Activated CD4-positive, alpha-beta memory T cell treated with anti-CD3 and anti-CD28 coated beads for 36 hours (primary cell): ENCODE data around the gene MYOCD. TPM values are rescaled to one million over a fixed set of nuclear protein-coding genes. Genes with fewer than 3 reads are reported as not detected.

Experiments used
- CTCF ChIA-PET: fragments of 350-600 bp; sonication (Branson Sonifier 250); formaldehyde crosslinking; loops from one replicate; lab custom pipeline; 2021; ENCODE audit warnings: antibody characterized with exemption, inconsistent platforms; lab: Charles Lee
- POLR2A ChIA-PET: fragments of 350-600 bp; sonication (Branson Sonifier 250); formaldehyde crosslinking; loops from one replicate; lab custom pipeline; 2021; ENCODE audit warnings: antibody characterized with exemption; lab: Charles Lee
- DNase-seq: peaks from one replicate; pipeline ENCODE4 v3.0.0-alpha.2; 2020
- H3K27ac Mint-ChIP-seq: one replicate; pipeline ENCODE4 v1.8.0; 2021; ENCODE audit warnings: mixed read lengths
- H3K27me3 Mint-ChIP-seq: one replicate; pipeline ENCODE4 v1.8.0; 2021; ENCODE audit warnings: mixed read lengths
- H3K36me3 Mint-ChIP-seq: one replicate; pipeline ENCODE4 v1.8.0; 2021; ENCODE audit warnings: mixed read lengths
- H3K4me1 Mint-ChIP-seq: one replicate; pipeline ENCODE4 v1.8.0; 2021; ENCODE audit warnings: low read depth, mixed read lengths
- H3K4me3 Mint-ChIP-seq: one replicate; pipeline ENCODE4 v1.8.0; 2021; ENCODE audit warnings: mild to moderate bottlenecking, mixed read lengths
- H3K9me3 Mint-ChIP-seq: one replicate; pipeline ENCODE4 v1.8.0; 2021; ENCODE audit warnings: mixed read lengths
- intact Hi-C: fragments of 100-400 bp; cut with micrococcal nuclease; formaldehyde crosslinking; loops from one replicate; pipeline ENCODE4 v1.15.1; 2023
- total RNA-seq, 2 experiments: library from RNA; stranded (reverse); gene quantifications; one replicate each; pipeline ENCODE4 v1.2.3, GENCODE V29; 2021

MYOCD gene
- total RNA-seq, 2 experiments from 2014 or later: not detected

DNA sequence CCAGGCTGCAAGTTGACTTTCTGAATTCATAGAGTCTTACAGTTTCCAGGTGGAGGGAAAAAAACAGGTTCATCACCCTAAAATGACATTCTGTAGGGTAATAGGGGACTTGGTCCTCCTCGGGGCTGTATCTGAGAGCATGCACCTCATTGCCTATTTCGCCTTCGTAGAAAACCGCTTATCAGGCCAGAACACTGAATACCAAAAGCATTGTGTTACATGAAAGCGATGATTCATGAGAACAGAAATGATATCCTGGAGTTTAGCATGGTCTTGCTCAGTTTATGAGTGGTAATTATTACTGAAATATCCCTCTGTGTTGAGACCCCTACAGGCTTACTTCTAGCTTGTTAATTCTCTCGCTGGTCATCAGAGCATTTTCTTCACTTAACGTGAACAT, 62.2 kb downstream of the MYOCD start:
- DNase-seq: no peak
- Mint-ChIP-seq H3K9me3 (no peaks in the 10 kb centered on the region), H3K4me3 (no peak overlapping the region), H3K36me3 (no peaks in the 10 kb centered on the region), H3K27ac (no peak overlapping the region), H3K4me1 (no peaks in the 10 kb centered on the region), H3K27me3 (no peaks in the 10 kb centered on the region)
- ChIA-PET CTCF (no interaction called here), POLR2A (no interaction called here)
- intact Hi-C loops: no loop called here

DNA sequence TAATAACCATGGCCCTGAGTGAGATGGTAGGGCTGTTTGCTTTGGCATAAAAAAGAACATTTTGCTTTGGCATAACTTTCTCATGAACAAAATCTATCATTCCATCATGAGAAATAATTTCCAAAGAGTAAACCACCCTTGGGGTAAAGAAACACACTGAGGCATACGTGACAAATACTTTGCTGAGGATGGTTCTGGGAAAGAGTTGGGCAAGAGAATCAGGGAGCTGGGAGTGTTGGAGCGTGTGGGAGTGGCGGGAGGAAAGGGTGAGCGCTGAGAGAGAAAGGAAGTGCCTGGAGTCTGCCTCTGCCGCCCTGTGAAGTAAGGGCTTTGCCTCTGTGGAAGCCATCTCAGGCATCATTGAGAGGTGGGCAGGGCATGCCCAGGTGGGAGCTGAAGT, 63.4 kb downstream of the MYOCD start:
- CTCF ChIA-PET: no interaction called here
- intact Hi-C loops: no loop called here
- H3K4me1 Mint-ChIP-seq: no peaks in the 10 kb centered on the region
- no peak overlapping the region for H3K27ac Mint-ChIP-seq
- no peaks in the 10 kb centered on the region for H3K27me3 Mint-ChIP-seq
- no peaks in the 10 kb centered on the region for H3K9me3 Mint-ChIP-seq
- POLR2A ChIA-PET: no interaction called here
- no peak overlapping the region for H3K4me3 Mint-ChIP-seq
- H3K36me3 Mint-ChIP-seq: no peaks in the 10 kb centered on the region
- no peak for DNase-seq

DNA sequence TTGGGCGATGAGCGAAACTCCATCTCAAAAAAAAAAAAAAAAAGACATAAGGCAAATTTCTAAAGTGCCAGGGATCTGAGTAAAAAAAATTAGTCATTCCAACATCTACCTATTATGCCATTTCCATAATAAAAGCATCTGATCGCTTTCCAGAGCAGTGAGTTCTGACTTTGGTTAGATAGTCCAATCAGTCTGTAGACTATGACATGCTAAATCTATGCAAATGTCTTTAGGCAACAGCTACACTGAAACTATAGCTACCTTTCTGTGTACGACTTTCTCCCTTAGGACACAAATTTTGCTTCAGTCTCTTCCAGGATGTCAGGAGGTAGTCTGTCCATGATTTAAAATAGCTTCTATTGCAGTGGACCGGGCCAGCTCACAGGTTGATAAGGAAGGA, 64.7 kb downstream of the MYOCD start:
- ChIA-PET POLR2A (no interaction called here), CTCF (no interaction called here)
- H3K4me3 Mint-ChIP-seq: no peak overlapping the region
- H3K9me3 Mint-ChIP-seq: no peaks in the 10 kb centered on the region
- intact Hi-C loops: no loop called here
- H3K4me1 Mint-ChIP-seq: no peaks in the 10 kb centered on the region
- H3K36me3 Mint-ChIP-seq: no peaks in the 10 kb centered on the region
- no peaks in the 10 kb centered on the region for H3K27me3 Mint-ChIP-seq
- no peak for DNase-seq
- no peak overlapping the region for H3K27ac Mint-ChIP-seq

DNA sequence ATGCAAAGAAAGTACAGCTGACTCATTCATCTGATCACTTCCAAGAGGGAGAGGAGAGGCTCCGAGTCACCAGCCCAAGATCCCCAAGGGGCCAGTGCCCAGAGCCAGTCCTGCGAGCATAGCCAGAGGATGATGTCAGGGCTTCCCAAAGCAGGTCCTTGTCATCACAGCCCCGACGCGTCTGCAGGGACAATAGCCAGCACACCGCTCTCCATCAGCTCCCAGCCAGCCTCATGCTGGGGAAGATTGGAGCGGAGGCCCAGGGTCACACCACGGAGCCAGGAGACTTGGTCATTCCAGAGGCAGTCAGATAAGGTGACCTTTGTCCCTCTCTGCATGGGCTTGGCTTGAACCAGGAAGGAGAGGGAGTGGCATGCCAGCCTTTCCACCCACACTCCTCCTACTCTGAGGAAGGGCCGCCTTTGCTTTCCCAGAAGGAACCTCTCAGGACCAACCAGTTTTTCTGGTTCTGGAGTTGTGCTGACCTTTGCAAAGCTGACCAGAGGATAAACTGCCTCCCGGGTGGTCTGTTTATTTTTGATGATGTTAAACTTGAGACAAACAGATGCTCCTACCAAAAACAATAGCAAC, 65.3 kb downstream of the MYOCD start:
- Mint-ChIP-seq H3K4me1 (no peaks in the 10 kb centered on the region), H3K27me3 (no peaks in the 10 kb centered on the region), H3K36me3 (no peaks in the 10 kb centered on the region), H3K4me3 (no peak overlapping the region), H3K9me3 (no peaks in the 10 kb centered on the region), H3K27ac (no peak overlapping the region)
- intact Hi-C loops: no loop called here
- no peak for DNase-seq
- CTCF ChIA-PET: no interaction called here
- POLR2A ChIA-PET: no interaction called here

DNA sequence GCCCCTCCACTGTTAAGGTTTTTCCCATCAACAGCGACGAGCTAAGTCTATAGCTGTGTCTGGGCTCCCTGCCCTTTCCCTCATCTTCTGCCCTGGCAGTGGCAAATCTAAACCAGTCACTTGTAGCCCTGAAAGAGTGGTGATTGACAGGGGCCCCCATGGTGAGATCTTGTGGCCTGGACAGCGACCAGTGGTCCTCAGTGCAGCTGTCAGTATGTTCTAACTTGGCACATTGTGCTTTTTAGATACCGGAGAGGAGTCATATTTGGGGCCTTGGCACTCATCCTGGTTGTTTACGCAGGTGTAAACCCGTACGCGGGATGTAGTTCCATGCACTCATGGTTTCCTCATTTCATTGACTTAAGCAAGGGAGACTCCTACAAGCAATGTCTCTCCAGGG, 66.1 kb downstream of the MYOCD start:
- POLR2A ChIA-PET: no interaction called here
- Mint-ChIP-seq H3K27ac (no peak overlapping the region), H3K4me3 (no peak overlapping the region), H3K36me3 (no peaks in the 10 kb centered on the region), H3K27me3 (no peaks in the 10 kb centered on the region), H3K9me3 (no peaks in the 10 kb centered on the region), H3K4me1 (no peaks in the 10 kb centered on the region)
- CTCF ChIA-PET: no interaction called here
- intact Hi-C loops: no loop called here
- no peak for DNase-seq

DNA sequence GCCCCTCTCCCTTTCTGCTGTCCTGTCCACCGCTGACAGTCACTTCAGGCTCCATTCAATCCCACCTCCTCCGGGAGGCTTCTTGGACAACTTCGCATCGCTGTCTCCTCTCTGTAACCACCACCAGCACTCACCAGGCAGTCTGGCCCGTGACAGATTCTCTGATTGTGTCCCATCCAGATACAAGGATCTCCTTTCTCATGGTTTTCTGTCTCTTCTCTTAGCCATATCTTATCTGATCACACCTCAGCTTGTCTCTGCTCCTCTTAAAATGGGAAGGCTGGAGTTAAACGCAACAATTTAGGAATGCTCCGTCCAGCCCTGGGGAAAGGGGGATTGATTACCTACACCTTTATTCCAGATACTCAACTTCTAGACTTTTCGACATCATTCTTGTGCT, 66.7 kb downstream of the MYOCD start:
- no peak overlapping the region for H3K27ac Mint-ChIP-seq
- no peaks in the 10 kb centered on the region for H3K27me3 Mint-ChIP-seq
- intact Hi-C loops: no loop called here
- H3K4me3 Mint-ChIP-seq: no peak overlapping the region
- no peak for DNase-seq
- CTCF ChIA-PET: no interaction called here
- POLR2A ChIA-PET: no interaction called here
- H3K4me1 Mint-ChIP-seq: no peaks in the 10 kb centered on the region
- no peaks in the 10 kb centered on the region for H3K36me3 Mint-ChIP-seq
- no peaks in the 10 kb centered on the region for H3K9me3 Mint-ChIP-seq

DNA sequence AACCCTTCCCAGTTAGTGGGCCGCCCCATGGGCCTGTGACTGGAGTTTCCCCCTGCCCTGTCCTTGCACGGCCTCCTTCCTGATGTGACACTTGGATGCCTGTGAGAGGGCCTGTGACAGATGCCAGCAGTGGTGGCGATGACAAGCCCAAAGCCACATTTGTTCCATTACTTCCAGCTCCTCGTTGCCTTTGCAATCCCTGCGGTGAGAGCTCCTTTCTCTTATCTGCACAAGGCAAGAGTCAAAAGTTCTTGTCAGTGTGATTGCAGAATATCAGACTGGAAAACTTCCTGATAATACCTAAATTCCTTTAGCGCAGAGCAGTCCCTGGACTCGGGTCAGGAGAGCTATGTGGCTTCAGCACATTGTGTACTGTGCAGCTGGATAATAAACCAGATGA, 69.2 kb downstream of the MYOCD start:
- H3K27ac Mint-ChIP-seq: no peak overlapping the region
- intact Hi-C loops: no loop called here
- H3K4me1 Mint-ChIP-seq: no peaks in the 10 kb centered on the region
- H3K36me3 Mint-ChIP-seq: no peaks in the 10 kb centered on the region
- H3K27me3 Mint-ChIP-seq: no peaks in the 10 kb centered on the region
- CTCF ChIA-PET: no interaction called here
- H3K4me3 Mint-ChIP-seq: no peak overlapping the region
- DNase-seq: no peak
- POLR2A ChIA-PET: no interaction called here
- H3K9me3 Mint-ChIP-seq: no peaks in the 10 kb centered on the region

DNA sequence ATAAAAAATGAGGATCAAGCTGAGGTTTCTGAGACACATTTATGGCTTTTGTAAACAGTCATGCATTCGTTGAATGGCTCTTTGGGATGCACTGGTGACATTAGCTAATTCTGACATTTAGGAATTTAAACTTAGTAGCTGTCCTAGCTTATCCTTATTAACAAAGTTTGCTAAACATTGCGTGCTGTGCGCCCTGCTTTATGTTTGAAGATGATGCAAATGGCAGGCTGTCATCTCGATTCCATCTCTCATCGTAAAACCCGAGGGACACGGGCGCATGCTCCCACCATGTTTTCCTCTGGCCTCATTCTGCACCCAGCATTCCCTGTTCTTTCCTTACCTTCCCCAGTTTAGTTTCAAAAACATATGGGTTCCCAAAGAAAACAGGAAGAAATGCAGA, 69.8 kb downstream of the MYOCD start:
- H3K9me3 Mint-ChIP-seq: no peaks in the 10 kb centered on the region
- H3K27ac Mint-ChIP-seq: no peak overlapping the region
- ChIA-PET POLR2A (no interaction called here), CTCF (no interaction called here)
- no peak overlapping the region for H3K4me3 Mint-ChIP-seq
- intact Hi-C loops: no loop called here
- H3K36me3 Mint-ChIP-seq: no peaks in the 10 kb centered on the region
- no peaks in the 10 kb centered on the region for H3K4me1 Mint-ChIP-seq
- no peak for DNase-seq
- H3K27me3 Mint-ChIP-seq: no peaks in the 10 kb centered on the region

DNA sequence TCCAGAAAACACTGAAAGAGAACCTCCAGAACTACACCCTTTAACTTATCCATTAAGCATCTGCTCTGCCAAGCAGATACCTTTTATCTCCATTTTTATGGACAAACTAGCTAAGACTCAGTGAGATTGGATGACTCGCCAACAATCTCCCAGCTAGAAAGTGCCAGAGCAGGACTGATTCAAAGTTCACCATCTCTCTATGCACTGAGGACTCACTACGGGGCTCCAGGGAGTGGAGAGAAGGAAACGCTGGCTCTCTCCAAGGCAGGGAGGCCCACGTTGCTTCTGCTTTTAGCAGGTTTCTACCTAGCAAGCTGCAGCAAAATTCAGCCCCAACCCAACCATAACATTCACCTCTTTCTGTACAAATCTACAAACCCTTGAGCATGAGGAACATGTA, 70.8 kb downstream of the MYOCD start:
- Mint-ChIP-seq H3K36me3 (no peaks in the 10 kb centered on the region), H3K27me3 (no peaks in the 10 kb centered on the region), H3K4me3 (no peak overlapping the region), H3K9me3 (no peaks in the 10 kb centered on the region), H3K27ac (no peak overlapping the region), H3K4me1 (no peaks in the 10 kb centered on the region)
- intact Hi-C loops: no loop called here
- ChIA-PET CTCF (no interaction called here), POLR2A (no interaction called here)
- no peak for DNase-seq

DNA sequence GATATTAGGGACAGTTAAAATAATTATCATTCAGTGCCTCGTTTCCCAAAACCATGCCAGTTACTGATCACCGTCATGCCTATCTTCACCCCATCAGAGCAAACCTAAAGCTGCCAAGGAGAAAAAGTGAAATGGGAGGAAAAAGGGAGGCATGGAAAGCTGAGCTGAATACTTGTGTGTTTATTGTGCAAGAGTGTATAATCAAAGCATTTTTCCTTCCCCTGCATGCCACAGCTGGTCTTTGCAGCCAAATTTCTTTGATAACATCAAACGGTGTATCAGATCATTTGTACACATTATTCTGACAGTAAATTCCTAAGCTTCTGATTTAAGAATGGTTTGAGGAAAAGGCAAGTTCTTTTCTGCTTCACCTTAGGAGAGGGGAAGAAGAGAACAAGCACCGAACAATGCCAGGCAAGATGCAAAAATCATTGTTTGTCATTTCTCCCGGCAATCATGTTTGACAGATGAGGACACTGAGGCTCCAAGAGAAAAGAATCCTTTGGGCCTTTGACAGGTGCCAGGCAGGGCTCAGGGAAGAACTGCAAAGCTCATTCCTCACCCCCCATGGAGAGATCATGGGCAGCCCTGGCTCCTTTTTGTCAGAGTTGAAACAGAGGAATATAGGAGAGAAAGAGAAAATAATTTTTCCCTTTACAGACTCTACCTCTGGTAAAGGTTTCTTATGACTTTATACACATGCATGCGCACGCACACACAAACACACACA, 72.2 kb downstream of the MYOCD start:
- POLR2A ChIA-PET: no interaction called here
- no peak for DNase-seq
- intact Hi-C loops: no loop called here
- Mint-ChIP-seq H3K4me3 (no peak overlapping the region), H3K27me3 (no peaks in the 10 kb centered on the region), H3K9me3 (no peaks in the 10 kb centered on the region), H3K27ac (no peak overlapping the region), H3K36me3 (no peaks in the 10 kb centered on the region), H3K4me1 (no peaks in the 10 kb centered on the region)
- CTCF ChIA-PET: interaction anchor here (1.0 kb wide), 1 partner anchor 192 kb away, joined by 3 read pairs; no protein-coding TSS in a partner anchor

DNA sequence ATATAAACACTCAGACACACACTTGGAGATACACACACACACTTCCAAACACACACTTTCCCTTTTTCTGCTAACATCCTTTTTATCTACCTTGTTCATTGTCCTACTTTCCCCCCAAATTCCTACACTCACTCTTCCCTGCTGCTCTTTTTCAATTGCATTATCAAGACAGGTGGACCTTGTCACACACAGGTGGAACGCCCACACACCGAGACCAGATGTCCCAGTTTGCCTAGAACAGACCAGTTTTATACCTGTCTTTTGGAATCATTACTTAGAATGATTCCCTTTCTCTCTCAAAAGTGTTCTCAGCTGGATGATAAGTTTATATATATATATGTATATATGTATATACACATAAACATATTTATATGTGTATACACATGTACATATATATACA, 72.9 kb downstream of the MYOCD start:
- CTCF ChIA-PET: no interaction called here
- POLR2A ChIA-PET: no interaction called here
- Mint-ChIP-seq H3K9me3 (no peaks in the 10 kb centered on the region), H3K27me3 (no peaks in the 10 kb centered on the region), H3K4me3 (no peak overlapping the region), H3K27ac (no peak overlapping the region), H3K36me3 (no peaks in the 10 kb centered on the region), H3K4me1 (no peaks in the 10 kb centered on the region)
- no peak for DNase-seq
- intact Hi-C loops: no loop called here

DNA sequence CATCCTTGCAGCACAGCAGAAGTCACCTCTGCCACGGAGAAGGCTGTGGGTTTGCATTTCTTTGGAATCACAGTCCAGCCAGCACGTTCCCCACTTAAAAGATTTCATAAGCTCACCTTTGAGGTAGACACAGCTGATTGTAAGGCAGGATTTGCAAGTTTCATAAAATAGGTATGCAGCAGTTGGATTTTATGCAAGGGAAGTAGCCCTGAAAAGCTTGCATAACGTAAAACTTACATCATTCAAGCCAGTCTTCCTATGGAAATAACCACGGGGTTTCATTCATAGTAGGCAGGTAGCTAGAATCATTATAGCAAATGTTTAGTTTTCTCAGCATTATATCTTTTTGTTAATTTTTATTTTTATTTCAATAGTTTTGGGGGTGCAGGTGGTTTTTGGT, 73.8 kb downstream of the MYOCD start:
- ChIA-PET POLR2A (no interaction called here), CTCF (no interaction called here)
- Mint-ChIP-seq H3K27me3 (no peaks in the 10 kb centered on the region), H3K9me3 (no peaks in the 10 kb centered on the region), H3K27ac (no peak overlapping the region), H3K4me3 (no peak overlapping the region), H3K4me1 (no peaks in the 10 kb centered on the region), H3K36me3 (no peaks in the 10 kb centered on the region)
- intact Hi-C loops: no loop called here
- no peak for DNase-seq

DNA sequence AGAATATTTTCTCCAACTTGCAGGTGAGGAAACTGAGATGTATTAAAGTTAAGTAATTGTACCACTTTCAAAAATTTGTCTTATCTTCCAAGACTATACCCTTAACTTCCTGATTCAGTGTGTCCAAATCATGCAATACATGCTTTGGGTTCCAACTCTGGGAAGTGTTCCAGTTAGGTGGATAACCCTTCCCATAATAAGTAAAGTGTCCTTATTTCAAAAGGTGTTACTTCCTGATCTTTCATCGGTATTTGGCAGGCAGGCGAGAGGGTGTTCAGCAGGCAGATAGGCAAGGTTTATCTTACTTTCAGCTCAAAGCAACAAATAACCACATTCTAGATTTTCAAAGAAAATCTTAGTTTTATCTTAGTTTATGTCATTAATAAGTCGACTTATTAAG, 77.4 kb downstream of the MYOCD start:
- intact Hi-C loops: loop anchor here (2.0 kb wide), 1 partner anchor 486 kb away; no protein-coding TSS in a partner anchor
- CTCF ChIA-PET: interaction anchor here (1.2 kb wide), 1 partner anchor 16 kb away, joined by 3 read pairs; no protein-coding TSS in a partner anchor

More for the DNA sequence above, 77.4 kb downstream of the MYOCD start:
- Mint-ChIP-seq H3K9me3 (no peaks in the 10 kb centered on the region), H3K36me3 (no peaks in the 10 kb centered on the region), H3K4me1 (no peaks in the 10 kb centered on the region), H3K27ac (no peak overlapping the region), H3K4me3 (no peak overlapping the region), H3K27me3 (no peaks in the 10 kb centered on the region)
- POLR2A ChIA-PET: no interaction called here
- DNase-seq: no peak
